Type B pancreatic cell (in vitro differentiated cells): ENCODE measurements around the gene SFSWAP. TPM values are rescaled to one million over a fixed set of nuclear protein-coding genes. Genes with fewer than 3 reads are reported as not detected.

Experiments
- DNase-seq: peaks from one replicate; pipeline ENCODE4 v3.0.0; 2021; ENCODE audit warnings: mixed read lengths; ENCODE audit not compliant: unreplicated experiment; ENCODE audit errors: extremely low spot score
- H3K27ac Mint-ChIP-seq: 2 replicates; pipeline ENCODE4 v1.8.0; 2021; ENCODE audit warnings: mild to moderate bottlenecking, mixed read lengths
- H3K27me3 Mint-ChIP-seq: 2 replicates; pipeline ENCODE4 v1.8.0; 2021; ENCODE audit warnings: mixed read lengths
- H3K36me3 Mint-ChIP-seq: 2 replicates; pipeline ENCODE4 v1.8.0; 2021; ENCODE audit warnings: mixed read lengths
- H3K4me1 Mint-ChIP-seq: one replicate; pipeline ENCODE4 v1.8.0; 2021; ENCODE audit warnings: mixed read lengths; ENCODE audit not compliant: unreplicated experiment
- H3K4me3 Mint-ChIP-seq: 2 replicates; pipeline ENCODE4 v1.8.0; 2021; ENCODE audit warnings: mild to moderate bottlenecking, mixed read lengths
- H3K9me3 Mint-ChIP-seq: 2 replicates; pipeline ENCODE4 v1.8.0; 2021; ENCODE audit warnings: mixed read lengths
- total RNA-seq: library from RNA; stranded (reverse); gene quantifications from 2 replicates; pipeline ENCODE4 v1.2.1, GENCODE V29; 2021; ENCODE audit warnings: low replicate concordance
- TF ChIP-seq, protein P1 (sequence below): fragments of 200-600 bp; sonication (generic); conservative IDR thresholded peaks from 2 replicates; pipeline ENCODE4 v1.5.0; 2021; ENCODE audit warnings: antibody characterized with exemption, mild to moderate bottlenecking

Gene SFSWAP
- total RNA-seq, 1 donor from 2014 or later, result 59.3 TPM

DNA sequence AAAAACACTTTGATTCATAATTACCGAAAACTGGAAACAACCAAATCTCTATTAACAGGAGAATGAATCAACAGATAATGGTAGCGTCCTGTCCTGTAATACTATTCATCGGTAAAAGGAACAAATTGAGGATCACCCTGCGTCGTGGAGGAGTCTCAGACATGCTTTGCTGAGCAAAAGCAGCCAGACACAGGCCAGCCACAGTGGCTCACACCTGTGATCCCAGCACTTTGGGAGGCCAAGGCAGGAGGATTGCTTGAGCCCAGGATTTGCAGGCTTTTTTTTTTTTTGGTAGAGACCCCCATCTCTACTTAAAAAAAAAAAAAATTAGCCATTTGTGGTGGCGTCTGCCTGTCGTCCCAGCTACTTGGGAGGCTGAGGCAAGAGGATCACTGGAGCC is 83.2 kb downstream of the SFSWAP start:
- Mint-ChIP-seq H3K4me3 (no peak overlapping the region), H3K36me3 (peaks cover 27% of the 10 kb centered on the region), H3K4me1 (peaks cover 5% of the 10 kb centered on the region), H3K9me3 (no peaks in the 10 kb centered on the region), H3K27ac (no peak overlapping the region), H3K27me3 (no peaks in the 10 kb centered on the region)
- no peak for DNase-seq
- TF ChIP-seq, protein P1, sequence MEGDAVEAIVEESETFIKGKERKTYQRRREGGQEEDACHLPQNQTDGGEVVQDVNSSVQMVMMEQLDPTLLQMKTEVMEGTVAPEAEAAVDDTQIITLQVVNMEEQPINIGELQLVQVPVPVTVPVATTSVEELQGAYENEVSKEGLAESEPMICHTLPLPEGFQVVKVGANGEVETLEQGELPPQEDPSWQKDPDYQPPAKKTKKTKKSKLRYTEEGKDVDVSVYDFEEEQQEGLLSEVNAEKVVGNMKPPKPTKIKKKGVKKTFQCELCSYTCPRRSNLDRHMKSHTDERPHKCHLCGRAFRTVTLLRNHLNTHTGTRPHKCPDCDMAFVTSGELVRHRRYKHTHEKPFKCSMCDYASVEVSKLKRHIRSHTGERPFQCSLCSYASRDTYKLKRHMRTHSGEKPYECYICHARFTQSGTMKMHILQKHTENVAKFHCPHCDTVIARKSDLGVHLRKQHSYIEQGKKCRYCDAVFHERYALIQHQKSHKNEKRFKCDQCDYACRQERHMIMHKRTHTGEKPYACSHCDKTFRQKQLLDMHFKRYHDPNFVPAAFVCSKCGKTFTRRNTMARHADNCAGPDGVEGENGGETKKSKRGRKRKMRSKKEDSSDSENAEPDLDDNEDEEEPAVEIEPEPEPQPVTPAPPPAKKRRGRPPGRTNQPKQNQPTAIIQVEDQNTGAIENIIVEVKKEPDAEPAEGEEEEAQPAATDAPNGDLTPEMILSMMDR, result no peak

DNA sequence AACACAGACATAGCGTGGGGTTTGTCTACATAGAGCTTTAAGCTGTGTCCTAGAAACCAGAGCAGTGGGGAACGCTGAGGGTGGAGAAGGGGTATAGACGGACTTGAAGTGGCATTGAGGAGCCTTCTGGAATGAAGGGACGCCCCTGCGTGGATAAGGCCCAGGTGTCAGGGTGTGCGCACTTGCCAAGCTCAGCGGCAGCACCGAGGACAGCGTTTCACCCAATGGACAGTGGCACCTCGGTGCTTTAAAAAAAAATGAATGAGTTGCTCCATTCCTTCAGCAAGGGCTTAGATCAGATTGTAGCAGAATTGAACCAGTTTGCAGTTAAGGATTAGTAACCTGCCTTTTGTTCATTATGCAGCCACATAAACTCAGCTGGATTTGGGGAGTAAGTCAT is 83.7 kb downstream of the SFSWAP start:
- no peaks in the 10 kb centered on the region for H3K27me3 Mint-ChIP-seq
- H3K4me1 Mint-ChIP-seq, result peaks cover 5% of the 10 kb centered on the region
- no peak overlapping the region for H3K27ac Mint-ChIP-seq
- no peak for DNase-seq
- H3K4me3 Mint-ChIP-seq, result no peak overlapping the region
- peaks cover 27% of the 10 kb centered on the region for H3K36me3 Mint-ChIP-seq
- TF ChIP-seq, protein P1, result no peak
- no peaks in the 10 kb centered on the region for H3K9me3 Mint-ChIP-seq

- Mint-ChIP-seq H3K4me1 (peaks cover 5% of the 10 kb centered on the region), H3K27ac (no peak overlapping the region), H3K36me3 (peaks cover 22% of the 10 kb centered on the region), H3K4me3 (no peak overlapping the region), H3K9me3 (no peaks in the 10 kb centered on the region), H3K27me3 (no peaks in the 10 kb centered on the region)
- no peak for DNase-seq
- TF ChIP-seq, protein P1, result no peak
Observed at GRCh38 chr12:131795064-131795463, 84.2 kb downstream of the SFSWAP start.

- peaks cover 17% of the 10 kb centered on the region for H3K36me3 Mint-ChIP-seq
- no peak for DNase-seq
- peak overlapping the region; percentile 46 for H3K4me3 Mint-ChIP-seq
- H3K27me3 Mint-ChIP-seq, result no peaks in the 10 kb centered on the region
- peak overlapping the region; percentile 93 for H3K27ac Mint-ChIP-seq
- H3K4me1 Mint-ChIP-seq, result peaks cover 5% of the 10 kb centered on the region
- TF ChIP-seq, protein P1, result no peak
- H3K9me3 Mint-ChIP-seq, result no peaks in the 10 kb centered on the region
Observed at GRCh38 chr12:131795690-131796410, 85.0 kb downstream of the SFSWAP start.

GRCh38 chr12:131796411-131796736 is 85.5 kb downstream of the SFSWAP start:
- H3K4me1 Mint-ChIP-seq, result peaks cover 5% of the 10 kb centered on the region
- no peaks in the 10 kb centered on the region for H3K27me3 Mint-ChIP-seq
- H3K36me3 Mint-ChIP-seq, result peaks cover 17% of the 10 kb centered on the region
- peak overlapping the region; percentile 46 for H3K4me3 Mint-ChIP-seq
- H3K27ac Mint-ChIP-seq, result peak overlapping the region; percentile 93
- no peaks in the 10 kb centered on the region for H3K9me3 Mint-ChIP-seq
- TF ChIP-seq, protein P1, result no peak
- no peak for DNase-seq
